NCI-H2171 (cell line): ENCODE data around the gene SHOX.
"Not testable (repeated sequence)": the region's sequence is repeated elsewhere in the genome, so short reads cannot be mapped to it uniquely, and the experiment has no call there.

Source experiments
- DNase-seq: peaks from one replicate; lab custom pipeline; 2025; lab: John Stamatoyannopoulos, UW

The SHOX gene

GRCh38 chrX:637660-638481 is 7.3 kb downstream of the SHOX start:
- DNase-seq: no peak

DNA sequence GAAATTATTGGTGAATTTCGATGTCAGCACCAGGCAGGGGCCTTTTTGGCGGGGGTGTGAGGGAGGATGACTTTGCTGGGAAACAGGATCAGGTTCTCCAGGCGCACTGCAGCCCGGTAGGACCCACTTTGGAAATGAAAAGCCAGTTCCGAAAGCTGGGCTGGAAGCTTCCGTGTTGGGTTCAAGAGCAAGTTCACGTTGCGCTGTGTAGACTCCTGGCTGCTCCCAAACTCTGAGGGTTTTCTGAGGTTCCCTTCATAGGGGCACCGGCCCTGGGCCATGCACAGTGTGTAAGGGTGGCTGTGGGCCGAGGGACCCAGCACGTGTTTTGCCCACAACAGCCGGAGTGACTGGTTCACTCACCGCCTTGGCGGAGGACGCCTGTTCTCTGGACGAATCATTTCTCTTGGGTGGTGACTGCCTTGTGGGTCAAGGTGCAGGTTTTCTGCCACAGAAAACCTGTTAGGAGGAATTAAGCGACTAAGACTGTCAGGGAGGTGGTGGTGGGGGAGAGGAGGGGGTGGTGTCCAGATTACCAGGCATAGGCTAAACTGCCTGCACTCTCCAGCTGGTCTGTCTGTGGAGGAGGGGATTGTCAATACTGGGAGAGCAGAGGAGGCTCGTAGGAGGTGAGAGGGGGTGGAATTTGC is 8.0 kb downstream of the SHOX start:
- DNase-seq: no peak

DNA sequence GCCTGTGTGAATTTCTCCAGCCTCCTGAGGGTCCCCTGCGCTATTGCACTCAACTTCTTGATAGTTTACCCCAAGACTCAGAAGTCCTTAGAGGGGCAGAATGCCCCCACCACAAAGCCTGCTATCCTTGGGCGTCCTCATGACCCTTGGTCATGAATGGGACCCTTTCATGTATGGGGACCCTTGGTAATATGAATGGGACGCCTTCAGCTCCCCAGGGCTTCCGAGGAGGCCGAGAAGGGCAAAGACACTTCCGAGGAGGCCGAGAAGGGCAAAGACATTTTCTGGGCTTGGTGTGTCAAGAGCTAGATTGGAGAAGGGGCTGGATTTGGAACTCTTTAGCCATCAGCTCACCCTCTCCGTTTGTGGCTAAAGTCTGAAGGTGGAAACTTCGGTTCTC is 8.6 kb downstream of the SHOX start:
- no peak for DNase-seq

DNA sequence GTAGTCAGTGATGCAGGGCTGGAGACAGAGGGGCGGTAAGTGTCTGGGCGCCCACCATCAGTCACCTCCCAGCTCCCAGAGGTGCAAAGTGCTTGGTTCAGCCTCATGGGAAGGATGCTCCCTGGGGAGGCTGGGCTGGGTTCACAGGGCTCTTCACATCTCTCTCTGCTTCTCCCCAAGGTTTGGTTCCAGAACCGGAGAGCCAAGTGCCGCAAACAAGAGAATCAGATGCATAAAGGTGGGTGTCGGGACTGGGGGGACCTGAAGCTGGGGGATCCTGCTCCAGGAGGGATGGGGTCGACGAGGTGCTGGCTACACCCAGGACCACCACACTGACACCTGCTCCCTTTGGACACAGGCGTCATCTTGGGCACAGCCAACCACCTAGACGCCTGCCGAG is 10.1 kb downstream of the SHOX start:
- no peak for DNase-seq

DNA sequence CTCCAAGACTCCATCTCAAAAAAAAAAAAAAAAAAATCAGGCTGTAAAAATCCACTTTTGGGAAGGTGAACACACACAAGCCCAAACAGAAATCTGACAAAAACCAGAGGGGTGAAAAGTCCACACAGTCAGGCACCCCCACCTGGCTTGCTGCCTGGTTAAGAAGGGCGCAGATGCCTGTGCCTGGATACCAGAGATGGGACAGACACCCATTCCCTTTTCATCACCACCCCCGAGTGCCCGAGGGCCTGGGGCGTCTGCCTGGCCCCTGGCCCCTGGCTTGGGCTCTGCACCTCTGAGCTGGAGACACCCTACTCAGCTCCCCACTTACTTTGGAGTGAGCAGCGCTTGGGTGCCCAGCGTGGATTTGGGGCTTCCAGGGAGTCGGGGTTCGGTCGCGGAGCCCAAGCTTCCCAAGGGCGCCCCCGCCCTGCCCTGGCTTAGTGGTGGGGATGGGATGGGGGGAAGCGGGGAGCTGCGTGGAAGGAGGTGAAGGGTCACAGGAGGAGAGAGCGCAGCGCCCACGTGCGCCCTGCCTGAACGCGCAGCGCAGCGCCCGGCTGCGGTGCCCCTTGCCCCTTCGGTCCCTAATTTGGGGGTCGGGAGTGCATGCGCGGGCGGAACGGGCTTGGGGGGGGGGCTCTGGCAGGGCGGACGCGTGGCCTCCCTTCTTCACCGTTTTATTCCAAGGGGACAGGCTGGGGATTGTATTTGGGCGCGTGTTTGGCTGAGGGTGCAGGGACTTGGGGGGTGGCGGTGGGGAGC is 11.3 kb downstream of the SHOX start:
- no peak for DNase-seq

- DNase-seq: no peak
These were observed 12.0 kb downstream of the SHOX start for GRCh38 chrX:642436-643240.

GRCh38 chrX:643241-643595 is 12.6 kb downstream of the SHOX start:
- no peak for DNase-seq

GRCh38 chrX:643911-644303 is 13.3 kb downstream of the SHOX start:
- DNase-seq: no peak

DNA sequence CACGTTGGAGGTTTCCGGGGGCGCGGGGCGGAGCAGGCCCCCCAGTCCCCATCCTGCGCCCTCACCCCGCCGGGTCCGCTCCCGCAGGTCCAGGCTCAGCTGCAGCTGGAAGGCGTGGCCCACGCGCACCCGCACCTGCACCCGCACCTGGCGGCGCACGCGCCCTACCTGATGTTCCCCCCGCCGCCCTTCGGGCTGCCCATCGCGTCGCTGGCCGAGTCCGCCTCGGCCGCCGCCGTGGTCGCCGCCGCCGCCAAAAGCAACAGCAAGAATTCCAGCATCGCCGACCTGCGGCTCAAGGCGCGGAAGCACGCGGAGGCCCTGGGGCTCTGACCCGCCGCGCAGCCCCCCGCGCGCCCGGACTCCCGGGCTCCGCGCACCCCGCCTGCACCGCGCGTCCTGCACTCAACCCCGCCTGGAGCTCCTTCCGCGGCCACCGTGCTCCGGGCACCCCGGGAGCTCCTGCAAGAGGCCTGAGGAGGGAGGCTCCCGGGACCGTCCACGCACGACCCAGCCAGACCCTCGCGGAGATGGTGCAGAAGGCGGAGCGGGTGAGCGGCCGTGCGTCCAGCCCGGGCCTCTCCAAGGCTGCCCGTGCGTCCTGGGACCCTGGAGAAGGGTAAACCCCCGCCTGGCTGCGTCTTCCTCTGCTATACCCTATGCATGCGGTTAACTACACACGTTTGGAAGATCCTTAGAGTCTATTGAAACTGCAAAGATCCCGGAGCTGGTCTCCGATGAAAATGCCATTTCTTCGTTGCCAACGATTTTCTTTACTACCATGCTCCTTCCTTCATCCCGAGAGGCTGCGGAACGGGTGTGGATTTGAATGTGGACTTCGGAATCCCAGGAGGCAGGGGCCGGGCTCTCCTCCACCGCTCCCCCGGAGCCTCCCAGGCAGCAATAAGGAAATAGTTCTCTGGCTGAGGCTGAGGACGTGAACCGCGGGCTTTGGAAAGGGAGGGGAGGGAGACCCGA is 14.0 kb downstream of the SHOX start:
- no peak for DNase-seq

GRCh38 chrX:646228-646495 is 15.6 kb downstream of the SHOX start:
- DNase-seq: no peak

- no peak for DNase-seq
These were observed 16.2 kb downstream of the SHOX start for GRCh38 chrX:646796-647195.

DNA sequence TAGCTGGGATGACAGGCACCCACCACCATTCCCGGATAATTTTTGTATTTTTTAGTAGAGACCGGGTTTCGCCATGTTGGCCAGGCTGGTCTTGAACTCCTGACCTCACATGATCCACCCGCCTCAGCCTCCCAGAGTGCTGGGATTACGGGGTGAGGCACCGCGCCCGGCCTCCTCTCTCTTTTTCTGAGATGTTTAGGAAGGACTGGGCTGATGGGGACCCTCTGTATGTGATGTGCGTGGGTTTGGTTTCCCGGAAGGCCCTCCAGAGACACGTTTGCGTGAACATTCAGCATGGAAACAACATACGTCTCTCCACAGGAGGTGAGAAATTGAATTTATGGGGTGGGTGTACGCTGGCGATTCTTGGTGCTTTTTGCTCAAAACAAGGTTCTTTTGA is 18.6 kb downstream of the SHOX start:
- DNase-seq: no peak

DNA sequence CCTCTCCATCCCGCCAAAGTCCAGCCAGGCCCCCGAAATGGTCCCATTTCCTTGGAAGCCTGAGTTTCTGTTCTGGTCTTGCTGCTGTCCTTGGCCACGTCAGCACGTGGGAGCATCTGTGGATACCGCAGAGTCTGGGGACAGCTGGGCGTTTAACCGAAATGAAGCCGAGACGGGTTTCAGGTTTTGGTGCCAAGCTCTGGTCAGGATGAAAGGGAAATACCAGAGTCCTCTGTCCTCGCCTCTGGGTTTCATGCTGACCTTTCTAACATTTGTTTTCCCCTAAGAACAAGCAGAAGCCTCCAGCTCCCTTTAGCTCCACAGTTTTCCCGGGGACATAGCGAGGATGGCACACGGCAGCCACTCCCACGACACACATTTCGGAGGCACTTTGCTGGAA is 19.7 kb downstream of the SHOX start:
- DNase-seq: no peak

DNA sequence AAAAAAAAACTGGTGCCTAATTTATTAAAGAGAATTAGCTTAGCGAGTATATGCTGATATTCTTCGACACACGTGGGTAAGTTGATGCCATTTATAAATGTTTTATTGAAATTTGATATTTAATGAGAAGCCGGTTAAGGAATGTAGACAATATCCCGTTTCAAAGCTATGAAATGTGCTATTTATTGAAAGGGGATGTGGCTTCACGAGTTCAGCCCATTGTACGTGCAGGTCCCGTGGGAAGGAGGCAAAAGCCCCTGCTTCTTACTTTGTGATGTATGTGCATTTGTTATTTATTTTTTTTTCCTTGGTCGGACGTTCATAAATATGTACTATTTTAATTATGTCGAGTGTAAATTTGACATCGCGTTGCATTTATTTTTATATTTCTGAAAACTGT is 20.2 kb downstream of the SHOX start:
- no peak for DNase-seq

DNA sequence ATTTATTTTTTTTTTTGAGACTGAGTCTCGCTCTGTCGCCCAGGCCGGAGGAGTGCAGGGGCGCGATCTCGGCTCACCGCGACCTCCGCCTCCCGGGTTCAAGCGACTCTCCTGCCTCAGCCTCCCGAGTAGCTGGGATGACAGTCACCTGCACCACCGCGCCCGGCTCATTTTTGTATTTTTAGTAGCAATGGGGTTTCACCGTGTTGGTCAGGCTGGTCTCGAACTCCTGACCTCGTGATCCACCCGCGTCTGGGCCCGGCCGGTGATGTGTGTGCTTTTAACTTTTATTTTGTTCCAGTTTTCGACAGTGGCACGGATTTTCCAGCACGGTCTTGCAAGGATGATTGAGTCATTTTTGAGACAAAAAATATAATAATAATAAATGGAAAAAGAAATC is 21.3 kb downstream of the SHOX start:
- not testable (repeated sequence) for DNase-seq

DNA sequence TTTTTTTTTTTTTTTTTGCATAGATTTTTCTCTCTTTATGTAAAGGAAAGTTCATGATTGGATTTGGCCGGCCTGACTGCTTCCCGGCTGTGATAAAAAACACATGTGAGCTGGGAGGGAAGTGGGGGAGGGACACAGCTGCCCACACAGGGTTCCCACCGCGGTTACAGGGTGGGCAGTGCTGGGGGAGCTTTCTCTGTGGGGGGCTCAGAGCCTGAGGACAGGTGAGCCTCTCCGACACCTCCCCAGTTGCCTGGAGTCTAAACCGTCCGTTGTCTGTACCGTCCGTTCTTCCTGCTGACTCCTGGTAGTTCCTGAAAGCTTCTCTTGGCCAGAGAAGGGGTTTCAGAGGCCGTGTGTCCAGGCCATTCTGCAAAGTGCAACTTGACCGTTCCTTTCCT is 21.8 kb downstream of the SHOX start:
- no peak for DNase-seq

- DNase-seq: no peak
These were observed 22.7 kb downstream of the SHOX start for GRCh38 chrX:653306-653705.

GRCh38 chrX:661154-661553 is 30.6 kb downstream of the SHOX start:
- DNase-seq: no peak

DNA sequence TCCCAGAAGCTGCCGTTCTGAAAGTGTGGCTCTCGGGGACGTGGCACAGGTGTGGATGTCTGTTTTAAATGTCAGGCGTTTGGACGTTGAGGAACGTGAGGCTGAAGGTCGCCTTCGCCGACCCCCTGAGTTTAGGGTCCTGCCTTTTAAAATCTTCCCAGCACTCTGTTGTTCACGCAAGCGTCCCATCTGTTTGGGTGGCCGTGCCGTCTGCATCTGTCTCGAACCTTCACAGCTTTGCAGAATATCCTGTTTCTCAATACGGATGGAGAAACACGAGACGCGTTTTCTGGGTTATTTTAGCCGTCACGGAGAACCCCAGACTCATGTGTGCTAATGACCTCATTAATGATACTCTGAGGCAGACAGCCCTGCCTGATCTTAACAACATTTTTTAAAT is 31.5 kb downstream of the SHOX start:
- DNase-seq: no peak

- DNase-seq: no peak
These were observed 33.2 kb downstream of the SHOX start for GRCh38 chrX:663841-664240.
